Heart left ventricle (tissue), 13 donors: ENCODE results near the gene SCG5.

Source experiments
- POLR2A ChIP-seq, 2 donors: fragments of 450-650 bp; IDR thresholded peaks; one replicate each; pipeline ENCODE4 v1.6.1; 2017; ENCODE audit warnings: antibody characterized with exemption in 2 of 2, mild to moderate bottlenecking in 2 of 2, moderate library complexity in 2 of 2
- TF ChIP-seq, protein P1 (sequence below), 12 donors: fragments of 200-600 bp; sonication (generic) in 4 of 12; IDR thresholded peaks; one replicate each; pipeline versions ENCODE4 v1.5.0 to v1.8.0; 2018 to 2022; ENCODE audit warnings: antibody characterized with exemption in 12 of 12, mild to moderate bottlenecking in 5 of 12
- donor health status: ischemic (EF 13 %, LVEDD 7.1; RV severe dilation, severe dysfunction).
- donor health status: DM: no; HTN: yes; CAD: no.
- donor health status: DM: no; HTN: no; CAD: no.
- donor health status: ischemic (EF 25% LVEDD 6.9; RV normal size, moderate dysfunction).
- donor health status: ischemic (EF 25% LVEDD 5.7; RV mildly dilated, moderate dysfunction).
- donor health status: ischemic (EF 35%, LVEDD 5.7; RV mildly dilated, moderate dysfunction).
- donor health status: nonischemic (EF 11% LVEDD 7.7; RV severe dilation, severe dysfunction).
- donor health status: DM: yes; HTN: yes; CAD: no.
- donor health status: PGD.
- donor health status: ischemic (EF 29% LVEDD 5.4; RV normal size, mild dysfunction).
- donor health status: nonischemic (EF 23%, LVEDD 6.1; RV moderate dilation, normal function).

DNA sequence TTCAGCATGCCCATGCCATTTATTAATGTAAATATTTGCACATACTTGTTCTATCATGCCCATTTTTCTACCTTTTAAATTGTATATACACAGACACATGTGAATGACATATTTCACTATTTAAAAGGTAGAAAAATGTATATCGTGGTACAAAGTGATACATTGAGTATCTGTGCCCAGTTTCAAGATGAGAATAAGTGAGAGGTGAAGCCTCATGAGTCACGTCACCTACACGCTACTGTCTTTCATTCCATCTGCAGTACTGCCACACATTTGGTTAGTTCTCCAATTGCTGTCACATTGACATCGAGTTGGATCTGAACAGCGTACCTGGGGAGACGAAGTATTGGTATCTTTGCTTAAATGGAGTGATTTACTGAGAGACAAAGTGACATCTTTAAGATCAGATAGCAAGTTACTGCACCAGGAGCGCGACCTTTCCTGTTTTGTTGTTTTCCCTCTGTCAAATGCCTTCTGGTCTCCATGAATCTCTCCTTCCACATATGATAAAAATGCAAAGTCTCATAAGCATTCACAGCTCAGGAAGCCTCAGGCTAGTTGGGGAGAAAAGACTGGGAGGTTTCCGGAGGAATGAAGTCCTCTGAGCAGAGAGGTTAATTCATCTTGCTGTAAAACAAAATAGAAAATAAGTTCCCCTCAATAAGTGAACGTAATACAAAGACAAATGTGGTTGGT is 88.3 kb downstream of the SCG5 start:
- no peak for TF ChIP-seq POLR2A (IDR thresholded peaks at IDR 0.05)
- TF ChIP-seq, protein P1, sequence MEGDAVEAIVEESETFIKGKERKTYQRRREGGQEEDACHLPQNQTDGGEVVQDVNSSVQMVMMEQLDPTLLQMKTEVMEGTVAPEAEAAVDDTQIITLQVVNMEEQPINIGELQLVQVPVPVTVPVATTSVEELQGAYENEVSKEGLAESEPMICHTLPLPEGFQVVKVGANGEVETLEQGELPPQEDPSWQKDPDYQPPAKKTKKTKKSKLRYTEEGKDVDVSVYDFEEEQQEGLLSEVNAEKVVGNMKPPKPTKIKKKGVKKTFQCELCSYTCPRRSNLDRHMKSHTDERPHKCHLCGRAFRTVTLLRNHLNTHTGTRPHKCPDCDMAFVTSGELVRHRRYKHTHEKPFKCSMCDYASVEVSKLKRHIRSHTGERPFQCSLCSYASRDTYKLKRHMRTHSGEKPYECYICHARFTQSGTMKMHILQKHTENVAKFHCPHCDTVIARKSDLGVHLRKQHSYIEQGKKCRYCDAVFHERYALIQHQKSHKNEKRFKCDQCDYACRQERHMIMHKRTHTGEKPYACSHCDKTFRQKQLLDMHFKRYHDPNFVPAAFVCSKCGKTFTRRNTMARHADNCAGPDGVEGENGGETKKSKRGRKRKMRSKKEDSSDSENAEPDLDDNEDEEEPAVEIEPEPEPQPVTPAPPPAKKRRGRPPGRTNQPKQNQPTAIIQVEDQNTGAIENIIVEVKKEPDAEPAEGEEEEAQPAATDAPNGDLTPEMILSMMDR (IDR thresholded peaks at IDR 0.05): no peak
